Measurements from ENCODE around the gene SYNGR4. TPM values are rescaled to one million over a fixed set of nuclear protein-coding genes. Genes with fewer than 3 reads are reported as not detected.

Gene SYNGR4
- total and polyA plus RNA-seq, 7 donors = 0.04 TPM; not detected in 6

DNA sequence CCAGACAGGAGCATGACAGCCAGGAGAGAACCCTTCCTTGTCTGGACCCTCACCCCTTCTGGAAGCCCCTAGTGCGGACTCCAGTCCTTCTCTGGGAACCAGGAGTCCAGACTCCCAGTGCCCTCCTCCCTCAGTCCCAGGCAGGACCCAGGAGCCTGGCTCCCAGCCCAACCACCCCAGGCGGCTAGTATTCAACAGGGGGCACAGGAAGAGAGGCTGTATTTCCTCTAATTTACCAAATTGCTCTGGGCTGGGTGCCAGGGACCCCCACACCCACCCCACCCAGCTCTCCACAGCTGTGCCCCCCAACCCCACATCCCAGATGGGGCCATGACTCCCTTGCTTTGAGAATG is 32.6 kb downstream of the SYNGR4 start:
- Histone ChIP-seq H3K4me1 (no peaks in the 10 kb centered on the region), H3K27me3 (ENCODE audit: insufficient read depth in 3 of 3, low read length in 2 of 3) (peaks cover 0 to 56% (median 42%) of the 10 kb centered on the region in 3 donors), H3K27ac (no peak overlapping the region), H3K36me3 (ENCODE audit: insufficient read depth in 1 of 2, low read depth in 1 of 2) (no peaks in the 10 kb centered on the region), H3K9me3 (no peaks in the 10 kb centered on the region), H3K4me3 (no peak overlapping the region)
- no peak for DNase-seq
- intact Hi-C loops (cut with DNase I) = no loop called here
- TF ChIP-seq, protein P1, sequence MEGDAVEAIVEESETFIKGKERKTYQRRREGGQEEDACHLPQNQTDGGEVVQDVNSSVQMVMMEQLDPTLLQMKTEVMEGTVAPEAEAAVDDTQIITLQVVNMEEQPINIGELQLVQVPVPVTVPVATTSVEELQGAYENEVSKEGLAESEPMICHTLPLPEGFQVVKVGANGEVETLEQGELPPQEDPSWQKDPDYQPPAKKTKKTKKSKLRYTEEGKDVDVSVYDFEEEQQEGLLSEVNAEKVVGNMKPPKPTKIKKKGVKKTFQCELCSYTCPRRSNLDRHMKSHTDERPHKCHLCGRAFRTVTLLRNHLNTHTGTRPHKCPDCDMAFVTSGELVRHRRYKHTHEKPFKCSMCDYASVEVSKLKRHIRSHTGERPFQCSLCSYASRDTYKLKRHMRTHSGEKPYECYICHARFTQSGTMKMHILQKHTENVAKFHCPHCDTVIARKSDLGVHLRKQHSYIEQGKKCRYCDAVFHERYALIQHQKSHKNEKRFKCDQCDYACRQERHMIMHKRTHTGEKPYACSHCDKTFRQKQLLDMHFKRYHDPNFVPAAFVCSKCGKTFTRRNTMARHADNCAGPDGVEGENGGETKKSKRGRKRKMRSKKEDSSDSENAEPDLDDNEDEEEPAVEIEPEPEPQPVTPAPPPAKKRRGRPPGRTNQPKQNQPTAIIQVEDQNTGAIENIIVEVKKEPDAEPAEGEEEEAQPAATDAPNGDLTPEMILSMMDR (IDR thresholded peaks at IDR 0.05) = no peak
- WGBS, 3 donors = 34 to 68% (median 48%) methylated on average over 2 of the region's 2 CpGs
- ATAC-seq = no peak

DNA sequence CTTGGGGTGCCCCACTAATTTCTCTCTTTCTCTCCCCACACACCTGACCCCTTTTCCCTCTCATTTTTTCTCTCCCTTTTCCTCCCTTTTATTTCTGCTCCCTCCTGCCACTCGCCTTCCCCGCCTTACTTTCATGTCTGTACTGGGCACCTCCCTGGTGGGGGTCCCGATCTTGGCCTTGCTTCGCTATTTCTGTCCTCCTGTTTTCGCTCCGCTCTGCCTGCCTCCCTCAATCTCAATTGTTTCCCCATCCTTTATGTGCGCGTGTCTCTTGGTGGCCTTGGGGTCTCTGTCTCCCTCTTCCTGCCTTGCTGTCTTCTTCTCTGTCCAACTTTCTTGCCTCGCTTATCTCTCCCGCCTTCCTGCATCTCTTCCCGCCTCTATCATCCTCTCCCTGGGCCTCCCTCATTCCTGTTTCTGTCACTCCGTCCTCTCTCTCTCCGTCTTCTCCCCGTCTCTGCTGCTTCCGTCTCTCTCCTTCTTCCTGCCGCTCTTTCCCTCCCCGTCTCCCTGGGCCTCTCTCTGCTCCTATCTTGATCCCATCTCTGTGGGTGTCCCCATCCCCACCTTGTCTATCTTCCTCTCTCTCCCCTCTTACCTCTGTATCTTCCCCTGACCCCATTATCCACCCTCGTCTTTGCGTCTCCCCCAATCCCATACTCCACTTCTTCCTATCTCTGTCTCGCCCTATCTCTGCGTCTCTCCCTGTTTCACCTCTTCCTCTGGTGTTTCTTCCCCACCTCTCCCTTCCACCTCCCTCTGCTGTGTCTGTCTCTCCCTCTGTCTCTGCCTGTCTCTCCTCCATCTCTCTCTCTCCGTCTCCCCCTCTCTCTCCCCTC is 33.3 kb downstream of the SYNGR4 start:
- intact Hi-C loops (cut with DNase I) = no loop called here
- Histone ChIP-seq H3K9me3 (no peaks in the 10 kb centered on the region), H3K4me1 (no peaks in the 10 kb centered on the region), H3K4me3 (peak overlapping the region; percentile 42), H3K27me3 (ENCODE audit: insufficient read depth in 3 of 3, low read length in 2 of 3) (peaks cover 0 to 54% (median 42%) of the 10 kb centered on the region in 3 donors), H3K27ac (no peak overlapping the region), H3K36me3 (ENCODE audit: insufficient read depth in 1 of 2, low read depth in 1 of 2) (no peaks in the 10 kb centered on the region)
- 55 to 65% (median 61%) methylated on average over 22 of the region's 22 CpGs for whole genome bisulfite sequencing, 3 donors
- no peak for ATAC-seq
- TF ChIP-seq, protein P1 (IDR thresholded peaks at IDR 0.05) = no peak
- no peak for DNase-seq

GRCh38 chr19:48398102-48398374 is 33.9 kb downstream of the SYNGR4 start:
- intact Hi-C loops (cut with DNase I) = no loop called here
- Histone ChIP-seq H3K4me3 (peak overlapping the region; percentile 42), H3K36me3 (ENCODE audit: insufficient read depth in 1 of 2, low read depth in 1 of 2) (no peaks in the 10 kb centered on the region), H3K9me3 (no peaks in the 10 kb centered on the region), H3K27me3 (ENCODE audit: insufficient read depth in 3 of 3, low read length in 2 of 3) (peaks cover 0 to 49% (median 38%) of the 10 kb centered on the region in 3 donors), H3K4me1 (no peaks in the 10 kb centered on the region), H3K27ac (no peak overlapping the region)
- WGBS, 3 donors = 3 to 6% (median 5%) methylated on average over 15 to 17 of the region's 17 CpGs
- ATAC-seq (no peak), DNase-seq (no peak)
- TF ChIP-seq, protein P1 (IDR thresholded peaks at IDR 0.05) = no peak

DNA sequence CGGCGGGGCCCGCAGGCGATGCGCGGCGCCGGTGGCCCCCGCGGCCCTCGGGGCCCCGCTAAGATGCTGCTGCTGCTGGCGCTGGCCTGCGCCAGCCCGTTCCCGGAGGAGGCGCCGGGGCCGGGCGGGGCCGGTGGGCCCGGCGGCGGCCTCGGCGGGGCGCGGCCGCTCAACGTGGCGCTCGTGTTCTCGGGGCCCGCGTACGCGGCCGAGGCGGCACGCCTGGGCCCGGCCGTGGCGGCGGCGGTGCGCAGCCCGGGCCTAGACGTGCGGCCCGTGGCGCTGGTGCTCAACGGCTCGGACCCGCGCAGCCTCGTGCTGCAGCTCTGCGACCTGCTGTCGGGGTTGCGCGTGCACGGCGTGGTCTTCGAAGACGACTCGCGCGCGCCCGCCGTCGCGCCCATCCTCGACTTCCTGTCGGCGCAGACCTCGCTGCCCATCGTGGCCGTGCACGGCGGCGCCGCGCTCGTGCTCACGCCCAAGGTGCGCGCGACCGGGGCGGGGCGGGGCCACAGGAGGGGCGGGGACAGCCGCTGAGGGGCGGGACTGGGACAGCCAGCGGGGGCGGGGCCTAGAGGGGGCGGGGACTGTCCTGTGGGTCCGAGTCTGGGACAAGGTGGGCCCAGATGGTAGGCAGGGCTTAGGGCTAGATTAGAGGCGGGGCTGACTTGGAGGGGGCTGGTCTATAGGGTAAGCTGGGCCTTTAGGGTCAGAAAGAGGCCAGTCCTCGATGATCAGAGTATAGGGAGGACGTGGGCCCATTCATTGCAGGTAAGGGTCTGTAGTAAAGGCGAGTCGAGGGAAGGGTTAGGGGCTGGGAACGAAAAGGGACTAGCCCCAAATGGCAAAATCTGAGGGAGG is 34.4 kb downstream of the SYNGR4 start:
- H3K36me3 ChIP-seq (ENCODE audit: insufficient read depth in 1 of 2, low read depth in 1 of 2) = no peaks in the 10 kb centered on the region

More for the DNA sequence above, 34.4 kb downstream of the SYNGR4 start:
- Histone ChIP-seq H3K27ac (no peak overlapping the region), H3K4me3 (peak overlapping the region; percentile 52), H3K4me1 (no peaks in the 10 kb centered on the region), H3K9me3 (no peaks in the 10 kb centered on the region), H3K27me3 (ENCODE audit: insufficient read depth in 3 of 3, low read length in 2 of 3) (peaks cover 0 to 43% (median 35%) of the 10 kb centered on the region in 3 donors)
- peak; percentile 47 to 71 (median 64) for ATAC-seq
- intact Hi-C loops (cut with DNase I) = no loop called here
- 6 to 10% (median 8%) methylated on average over 51 to 104 of the region's 104 CpGs for WGBS, 3 donors
- peak; percentile 83 to 85 for DNase-seq
- TF ChIP-seq, protein P1 (IDR thresholded peaks at IDR 0.05) = no peak
